SK-N-SH (cell line): ENCODE data around the gene DYNC2H1.

Source experiments
- CTCF ChIP-seq: fragments of 200-600 bp; sonication (generic); IDR thresholded peaks from 2 replicates; pipeline ENCODE4 v1.6.1; 2017; ENCODE audit warnings: antibody characterized with exemption, mild to moderate bottlenecking, moderate library complexity
- EP300 ChIP-seq, 2 experiments: IDR thresholded peaks; 2 replicates each; pipeline versions ENCODE4 v1.4.0 to v1.6.1; 2012; ENCODE audit warnings: borderline replicate concordance in 1 of 2, low read depth in 1 of 2, low read length in 1 of 2
- GABPA ChIP-seq: IDR thresholded peaks from 2 replicates; pipeline ENCODE4 v1.4.0; 2012; ENCODE audit warnings: low read depth, mild to moderate bottlenecking
- MEF2A ChIP-seq: IDR thresholded peaks from 2 replicates; pipeline ENCODE4 v1.4.0; 2012; ENCODE audit warnings: low read depth, borderline replicate concordance
- REST ChIP-seq: IDR thresholded peaks from 2 replicates; pipeline ENCODE4 v1.6.1; 2012; ENCODE audit warnings: mild to moderate bottlenecking, low read depth, low read length, moderate library complexity
- YY1 ChIP-seq: IDR thresholded peaks from 2 replicates; pipeline ENCODE4 v1.4.0; 2012; ENCODE audit warnings: low read depth, mild to moderate bottlenecking

GRCh38 chr11:103395612-103396011 lies 286.4 kb downstream of the DYNC2H1 start:
- no peak for TF ChIP-seq GABPA
- no peak for TF ChIP-seq CTCF
- TF ChIP-seq REST: no peak
- TF ChIP-seq YY1: no peak
- peak; percentile 24 to 72; a peak in 2 of 4 replicates for TF ChIP-seq EP300 (IDR thresholded peaks at IDR 0.05; ENCODE audit: borderline replicate concordance in 1 of 2, low read depth in 1 of 2, low read length in 1 of 2)
- no peak for TF ChIP-seq MEF2A
